HEK293T (cell line): Measurements from ENCODE around the gene MRGPRF.

Experiments
- CTBP1 ChIP-seq: fragments of 450-650 bp; IDR thresholded peaks from 2 replicates; pipeline ENCODE4 v1.6.1; 2016; ENCODE audit warnings: borderline replicate concordance
- FOXK2 ChIP-seq: fragments of 450-650 bp; IDR thresholded peaks from 2 replicates; pipeline ENCODE4 v1.6.1; 2016; ENCODE audit warnings: mild to moderate bottlenecking

DNA sequence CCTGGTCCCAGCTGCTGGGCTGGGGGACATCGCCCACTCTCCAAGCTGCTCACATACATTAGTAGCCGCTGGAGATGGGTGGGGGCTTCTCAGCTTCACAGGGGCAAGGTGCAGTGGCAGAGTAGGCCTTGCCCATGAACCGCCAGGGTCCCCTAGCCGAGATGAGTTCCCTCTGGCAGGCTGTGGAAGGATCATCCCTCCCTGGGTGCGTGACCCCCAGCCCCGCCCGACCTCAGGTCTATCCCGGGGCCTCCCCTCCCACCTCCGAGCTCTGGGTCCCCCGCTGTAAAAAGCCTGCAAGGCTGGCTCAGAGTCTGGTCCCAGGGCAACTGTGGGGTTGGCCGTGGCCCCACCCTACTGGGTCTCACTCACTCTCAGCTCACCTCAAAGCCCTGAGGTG is 20.4 kb upstream of the MRGPRF start:
- TF ChIP-seq CTBP1 (no peak), FOXK2 (no peak)
